Activated CD4-positive, alpha-beta T cell treated with anti-CD3 and anti-CD28 coated beads, Interleukin-2, Interleukin-6, amounts not matched to agents 100 ng/mL and 50 ng/mL, durations not matched to agents 16 hours and 8 hours (primary cell): ENCODE results near the gene ZBTB49.

Source experiments
- DNase-seq: peaks from one replicate; pipeline ENCODE4 v3.0.0-alpha.2; 2020

ZBTB49 gene

DNA sequence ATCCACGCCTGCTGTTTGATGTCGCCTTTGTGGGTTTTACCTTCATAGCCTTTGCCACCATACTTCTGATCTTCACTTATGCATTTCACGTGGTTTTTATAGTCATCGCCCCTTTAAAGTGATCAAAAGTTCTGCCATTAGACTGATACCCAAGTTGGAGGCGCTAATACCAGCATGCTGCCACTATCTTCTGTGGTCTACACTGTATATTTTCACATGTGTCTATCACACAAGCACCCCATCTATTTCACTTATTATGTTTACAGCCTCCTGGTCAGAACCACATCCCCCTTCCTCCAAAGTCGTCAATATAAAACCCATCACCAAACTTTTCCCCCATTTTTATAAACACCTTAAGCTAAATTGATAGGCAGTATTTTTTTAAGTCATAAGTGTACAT lies 8.3 kb upstream of the ZBTB49 start:
- DNase-seq, result no peak

DNA sequence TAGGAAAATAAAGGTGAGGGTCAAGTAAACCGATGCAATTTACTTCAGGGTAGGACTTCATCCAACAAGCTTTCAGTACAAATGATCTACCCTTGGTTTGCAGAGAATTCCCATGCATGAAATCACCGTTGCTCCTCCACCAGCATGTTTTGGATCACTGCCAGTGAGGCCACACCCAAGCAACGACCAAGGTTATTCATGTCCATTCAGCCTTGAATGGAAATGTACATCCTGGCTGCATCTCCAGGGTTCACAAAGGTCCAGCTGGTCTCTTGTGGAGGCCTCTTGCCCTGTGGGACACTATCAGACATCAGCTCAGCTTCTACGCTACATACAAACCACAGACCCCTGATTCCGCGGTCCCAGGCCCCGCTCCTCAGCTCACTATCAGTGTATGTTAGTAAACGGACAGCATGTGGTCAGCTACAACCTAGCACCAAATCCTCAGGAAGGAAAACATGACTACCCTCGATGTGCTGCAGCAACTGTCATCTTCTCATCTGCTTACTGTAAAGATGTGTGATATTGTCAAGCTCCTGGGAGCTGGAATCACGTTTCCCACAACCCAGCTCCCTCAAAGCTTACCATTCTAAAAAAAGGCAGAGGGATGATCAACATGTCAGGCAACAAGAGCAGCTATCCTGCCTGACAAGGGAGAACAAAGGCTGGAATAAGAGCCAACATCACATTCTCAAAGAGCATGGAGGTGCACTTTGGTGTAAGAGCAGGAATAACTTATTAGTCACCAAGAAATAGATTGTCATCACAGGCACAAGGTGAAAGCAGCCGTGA lies 5.0 kb upstream of the ZBTB49 start:
- no peak for DNase-seq

DNA sequence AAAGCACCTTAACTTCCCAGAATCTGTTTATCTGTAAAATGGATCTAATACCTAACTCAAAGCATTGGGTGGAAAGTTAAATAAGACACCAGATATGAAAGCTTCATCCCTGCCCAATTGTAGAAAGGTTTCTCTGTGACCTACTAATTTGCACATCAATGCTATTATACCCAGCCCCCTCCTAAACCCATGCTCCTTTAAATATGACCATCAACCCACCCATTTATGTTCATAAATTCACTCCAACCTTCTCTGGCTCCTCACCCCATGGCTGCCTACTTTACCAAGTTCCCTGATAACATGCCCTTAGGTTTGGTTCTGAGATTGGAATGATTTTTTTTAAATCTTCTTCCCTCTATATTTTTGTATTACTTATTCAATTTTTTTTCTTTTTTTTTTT lies 2.0 kb upstream of the ZBTB49 start:
- DNase-seq, result no peak

DNA sequence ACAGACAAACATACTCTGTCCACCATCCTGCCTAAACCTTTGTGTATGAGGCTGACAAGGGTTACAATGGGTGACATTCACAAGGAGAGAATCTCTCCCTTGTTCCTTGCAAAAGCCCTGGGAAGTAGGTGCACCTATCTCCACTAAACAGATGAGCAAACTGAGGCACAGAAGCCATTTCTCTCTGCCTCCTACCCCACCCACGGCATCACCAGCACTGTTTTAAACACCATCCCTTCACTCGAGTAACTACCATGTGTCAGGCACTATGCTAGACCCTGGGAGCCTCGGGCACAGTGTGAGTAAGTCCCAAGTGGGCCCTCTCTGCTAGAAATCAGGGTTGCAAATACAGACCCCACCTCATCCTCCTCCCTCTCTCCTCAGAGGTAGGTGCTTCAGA lies 996 bp upstream of the ZBTB49 start:
- DNase-seq, result no peak

DNA sequence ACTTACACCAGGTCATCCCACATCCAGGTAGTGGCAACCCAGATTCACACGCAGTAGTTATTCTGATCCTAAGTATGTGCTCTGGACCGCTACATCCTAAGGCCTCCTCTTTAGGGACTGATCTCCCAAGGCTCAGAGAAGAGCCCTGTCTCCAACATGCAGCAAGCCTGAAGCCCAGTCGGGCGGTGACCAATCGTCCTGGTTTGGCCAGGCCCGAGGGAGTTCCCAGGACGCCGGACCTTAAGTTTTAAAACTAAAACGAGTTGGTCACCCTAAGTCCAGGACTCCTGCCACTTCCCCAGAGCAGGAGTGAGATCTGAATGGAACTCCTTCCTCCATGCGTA lies 482 bp upstream of the ZBTB49 start:
- DNase-seq, result no peak

DNA sequence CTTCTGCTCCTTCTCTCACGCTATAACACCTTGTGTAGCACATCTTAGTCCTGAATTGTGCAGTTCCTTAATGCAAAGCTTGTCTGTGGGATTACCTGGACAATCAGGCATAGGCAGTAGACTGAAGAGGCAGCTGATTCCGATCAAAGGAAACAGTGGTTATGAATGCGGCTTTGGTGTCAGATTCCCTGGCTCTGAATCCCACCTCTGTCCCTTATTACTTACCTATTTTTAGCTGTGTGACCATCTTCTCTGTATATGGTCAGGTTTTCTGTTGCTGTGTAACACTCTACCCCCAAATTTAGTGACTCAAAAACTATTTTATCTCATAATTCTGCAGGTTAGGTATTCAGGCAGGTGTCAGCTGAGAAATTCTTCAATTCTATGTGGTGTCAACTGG lies 3.2 kb downstream of the ZBTB49 start:
- no peak for DNase-seq

DNA sequence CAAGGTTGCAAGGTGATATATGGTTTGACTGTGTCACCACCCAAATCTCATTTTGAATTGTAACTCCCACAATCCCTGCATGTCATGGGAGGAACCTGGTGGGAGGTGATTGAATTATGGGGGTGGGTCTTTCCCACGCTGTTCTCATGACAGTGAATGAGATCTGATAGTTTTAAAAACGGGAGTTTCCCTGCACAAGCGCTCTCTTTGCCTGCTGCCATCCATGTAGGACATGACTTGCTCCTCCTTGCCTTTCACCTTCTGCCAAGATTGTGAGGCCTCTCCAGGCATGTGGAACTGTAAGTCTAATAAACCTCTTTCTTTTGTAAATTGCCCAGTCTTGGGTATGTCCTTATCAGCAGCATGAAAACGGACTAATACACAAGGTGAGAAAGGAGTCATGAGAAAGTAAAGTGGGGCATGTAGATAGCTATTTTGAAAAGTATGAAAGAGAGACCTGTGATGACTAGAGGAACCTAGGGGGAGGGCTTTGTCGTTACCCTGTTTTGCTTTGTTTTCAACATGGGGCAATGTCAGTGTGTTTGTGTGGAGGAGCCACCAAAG lies 6.3 kb downstream of the ZBTB49 start:
- no peak for DNase-seq

DNA sequence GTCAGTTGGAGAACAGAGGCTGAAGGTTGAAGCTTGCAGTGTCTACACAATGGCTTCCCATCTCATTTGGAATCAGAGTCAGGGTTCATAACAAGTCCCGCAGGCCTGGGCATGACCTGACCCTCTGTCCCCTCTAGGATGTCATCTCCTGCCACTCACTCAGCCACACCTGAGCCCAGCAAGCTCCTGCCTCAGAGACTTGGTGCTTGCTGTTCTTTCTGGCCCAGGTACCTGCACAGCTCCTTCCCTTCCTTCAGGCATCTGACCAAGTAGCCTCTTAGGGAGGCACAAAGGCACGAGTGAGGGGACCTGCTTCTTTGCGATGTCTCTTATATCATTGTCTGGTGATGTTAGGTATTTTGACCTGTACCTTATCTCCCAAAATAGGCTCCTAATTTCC lies 9.0 kb downstream of the ZBTB49 start:
- no peak for DNase-seq

DNA sequence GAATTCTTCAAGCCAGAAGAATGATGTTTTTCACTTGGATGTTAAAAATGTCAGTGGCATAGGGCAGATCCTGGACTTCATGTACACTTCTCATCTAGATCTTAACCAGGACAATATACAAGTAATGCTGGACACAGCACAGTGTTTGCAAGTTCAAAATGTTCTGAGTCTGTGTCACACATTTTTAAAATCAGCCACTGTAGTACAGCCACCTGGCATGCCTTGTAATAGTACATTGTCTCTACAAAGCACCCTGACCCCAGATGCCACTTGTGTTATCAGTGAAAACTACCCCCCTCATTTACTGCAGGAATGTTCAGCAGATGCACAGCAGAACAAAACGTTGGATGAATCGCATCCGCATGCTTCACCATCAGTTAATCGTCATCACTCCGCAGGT lies 11.9 kb downstream of the ZBTB49 start:
- no peak for DNase-seq

DNA sequence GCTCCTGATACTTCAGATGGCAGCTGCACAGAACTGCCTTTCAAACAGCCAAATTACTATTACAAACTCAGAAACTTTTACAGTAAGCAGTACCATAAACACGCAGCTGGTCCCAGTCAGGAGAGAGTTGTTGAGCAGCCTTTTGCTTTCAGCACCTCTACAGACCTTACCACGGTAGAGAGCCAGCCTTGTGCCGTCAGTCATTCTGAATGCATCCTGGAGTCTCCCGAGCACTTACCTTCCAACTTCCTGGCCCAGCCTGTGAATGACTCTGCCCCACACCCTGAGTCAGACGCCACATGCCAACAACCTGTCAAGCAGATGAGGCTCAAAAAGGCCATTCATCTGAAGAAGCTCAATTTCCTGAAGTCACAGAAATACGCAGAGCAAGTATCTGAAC lies 12.4 kb downstream of the ZBTB49 start:
- no peak for DNase-seq

DNA sequence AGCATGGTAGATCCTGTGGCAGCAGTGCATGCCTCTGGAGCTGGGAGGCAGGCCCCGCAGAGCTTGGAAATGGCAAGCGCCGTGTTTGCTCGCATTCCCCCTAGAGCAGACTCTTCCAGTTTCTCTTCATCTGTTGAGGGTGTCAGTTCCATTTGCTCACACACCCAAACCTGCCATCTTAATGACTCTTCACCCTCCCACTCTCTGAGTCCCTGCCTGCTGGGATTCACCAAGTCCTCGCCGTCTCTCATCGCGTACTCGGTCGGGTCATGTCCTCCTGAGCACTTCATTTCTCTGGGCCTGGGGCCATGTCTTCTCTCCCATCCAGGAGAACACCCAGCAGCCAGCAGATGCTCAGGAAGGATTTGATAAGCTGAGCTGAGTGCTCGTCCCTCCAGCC lies 16.9 kb downstream of the ZBTB49 start:
- no peak for DNase-seq

DNA sequence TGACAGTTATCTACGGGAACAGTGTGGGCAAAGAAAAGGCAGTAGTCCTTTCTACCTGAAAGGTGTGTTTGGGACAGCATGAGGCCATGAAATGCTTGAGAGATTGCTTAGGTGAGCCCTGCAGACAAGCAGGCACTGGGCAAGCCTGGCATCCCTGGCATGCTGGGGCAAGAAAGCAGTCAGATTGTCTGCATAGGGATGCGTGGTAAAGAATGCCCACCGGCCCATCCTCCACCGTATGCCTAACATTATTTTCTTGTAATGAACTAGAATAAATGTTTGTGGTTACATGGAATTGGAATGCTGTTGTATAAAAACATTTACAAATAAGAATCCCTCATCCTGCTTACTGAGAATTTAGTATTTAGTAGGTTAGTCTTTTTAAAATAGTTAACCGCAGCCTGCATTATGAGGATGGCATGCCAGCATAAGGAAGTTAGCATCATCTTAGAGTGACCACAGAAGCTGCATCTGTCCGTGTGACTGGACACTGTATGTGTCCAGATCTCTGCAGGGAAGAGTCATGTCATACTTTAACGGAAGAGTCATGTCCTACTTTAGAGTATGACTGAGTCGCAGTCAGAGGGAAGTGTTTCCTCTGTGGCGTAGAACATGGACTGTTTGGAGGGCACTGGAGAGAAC lies 18.9 kb downstream of the ZBTB49 start:
- DNase-seq, result no peak

DNA sequence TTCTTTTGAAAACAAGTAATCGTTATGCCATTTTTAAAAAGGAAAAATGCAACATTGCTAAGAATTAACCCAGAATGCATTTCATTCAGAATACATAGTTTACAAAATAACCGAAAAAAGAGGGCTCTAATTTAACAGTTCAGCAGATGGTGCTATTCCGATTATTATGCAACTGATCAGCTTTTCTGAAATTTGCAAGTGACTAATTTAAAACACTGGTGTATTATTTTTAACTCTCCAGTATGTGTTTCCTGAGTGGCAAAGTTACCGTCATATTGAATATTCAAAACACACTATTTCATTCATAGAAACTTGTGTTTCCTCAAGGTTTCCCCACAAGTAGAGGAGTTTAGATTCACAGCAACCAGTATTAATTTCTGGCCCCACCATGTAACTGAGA lies 21.1 kb downstream of the ZBTB49 start:
- DNase-seq, result no peak

DNA sequence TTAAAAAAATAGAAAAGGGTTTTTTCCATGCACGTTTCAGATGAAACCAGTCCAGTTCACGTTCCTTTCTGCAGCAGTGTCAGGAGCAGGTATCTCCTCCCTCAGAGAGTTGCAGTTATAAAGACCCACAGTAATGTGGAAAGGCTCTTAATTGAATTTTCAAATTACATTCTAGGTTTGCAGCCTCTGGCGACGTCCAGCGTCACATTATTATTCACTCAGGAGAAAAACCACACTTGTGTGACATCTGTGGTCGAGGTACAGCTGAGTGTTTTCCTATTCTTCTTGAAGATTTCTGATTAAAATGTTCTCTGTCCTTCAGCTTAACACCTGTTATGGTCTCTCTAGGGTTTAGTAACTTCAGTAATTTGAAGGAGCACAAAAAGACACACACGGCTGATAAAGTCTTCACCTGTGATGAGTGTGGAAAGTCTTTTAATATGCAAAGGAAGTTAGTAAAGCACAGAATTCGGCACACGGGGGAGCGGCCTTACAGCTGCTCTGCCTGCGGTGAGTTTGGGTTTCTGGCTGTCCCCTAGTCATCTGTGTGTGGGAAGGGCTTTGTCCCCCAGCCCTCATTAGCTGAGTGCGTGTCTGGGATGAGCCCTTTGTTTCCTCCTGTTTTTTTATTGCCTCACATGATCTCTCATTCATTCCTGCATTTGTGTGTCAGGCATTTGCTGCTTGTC lies 25.6 kb downstream of the ZBTB49 start:
- DNase-seq, result no peak

DNA sequence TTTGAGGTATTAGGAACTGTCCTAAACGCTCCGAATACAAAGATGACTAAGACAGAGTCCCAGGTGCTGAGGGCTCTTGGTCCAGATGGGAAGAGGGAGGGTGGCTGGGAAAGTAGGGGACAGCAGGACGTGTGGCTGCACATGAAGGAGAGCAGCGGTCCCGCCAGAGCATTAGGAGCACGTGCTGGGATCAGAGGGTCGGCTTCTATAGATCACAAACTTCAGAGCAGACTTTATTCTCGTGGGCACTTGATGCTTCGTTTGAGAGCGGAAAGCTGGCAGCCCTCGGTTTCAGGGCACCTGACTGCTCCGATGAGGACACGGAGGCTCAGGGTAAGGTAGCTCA lies 26.1 kb downstream of the ZBTB49 start:
- no peak for DNase-seq

DNA sequence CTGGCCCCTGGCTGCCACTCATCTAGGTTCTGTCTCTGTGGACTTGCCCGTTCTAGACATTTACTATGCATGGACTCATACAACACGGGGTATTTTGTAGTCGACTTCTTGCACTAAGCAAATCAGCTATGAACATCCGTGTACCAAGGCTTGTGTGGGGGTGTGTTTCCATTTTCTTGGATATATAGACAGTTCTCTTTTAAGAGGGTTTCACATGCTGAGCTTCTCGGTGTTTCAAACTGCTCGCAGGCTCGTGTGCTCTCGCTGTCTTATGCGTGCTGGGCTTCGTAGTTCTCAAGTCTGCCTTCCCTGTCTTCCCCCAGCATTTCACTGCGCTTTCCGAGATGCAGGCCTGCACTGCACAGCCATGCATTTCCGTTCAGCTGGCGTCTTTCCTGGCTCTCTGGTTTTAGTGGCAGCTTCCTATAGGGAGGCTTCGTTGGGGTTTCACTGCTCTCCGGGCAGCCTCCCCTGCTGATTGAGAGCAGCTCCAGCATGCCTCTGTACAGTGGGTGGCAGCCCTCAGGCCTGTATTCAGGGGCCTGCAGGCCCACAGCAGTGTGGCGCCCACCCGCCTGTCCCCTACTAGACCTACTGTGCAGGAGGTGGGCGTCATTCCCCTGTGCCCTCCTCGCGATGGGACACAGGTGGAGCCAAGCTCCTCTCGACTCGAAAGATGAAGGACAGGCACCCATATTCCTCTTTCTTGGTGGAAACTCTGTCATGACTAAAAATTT lies 27.6 kb downstream of the ZBTB49 start:
- no peak for DNase-seq

DNA sequence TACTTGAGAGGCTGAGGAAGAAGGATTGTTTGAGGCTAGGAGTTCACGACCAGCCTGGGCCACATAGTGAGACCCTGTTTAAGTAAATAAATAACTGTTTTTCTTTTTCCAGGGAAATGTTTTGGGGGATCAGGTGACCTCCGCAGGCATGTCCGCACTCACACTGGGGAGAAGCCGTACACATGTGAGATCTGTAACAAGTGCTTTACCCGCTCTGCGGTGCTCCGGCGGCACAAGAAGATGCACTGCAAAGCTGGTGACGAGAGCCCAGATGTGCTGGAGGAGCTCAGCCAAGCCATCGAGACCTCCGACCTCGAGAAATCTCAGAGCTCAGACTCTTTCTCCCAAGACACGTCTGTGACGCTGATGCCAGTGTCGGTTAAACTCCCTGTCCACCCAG lies 30.5 kb downstream of the ZBTB49 start:
- no peak for DNase-seq

DNA sequence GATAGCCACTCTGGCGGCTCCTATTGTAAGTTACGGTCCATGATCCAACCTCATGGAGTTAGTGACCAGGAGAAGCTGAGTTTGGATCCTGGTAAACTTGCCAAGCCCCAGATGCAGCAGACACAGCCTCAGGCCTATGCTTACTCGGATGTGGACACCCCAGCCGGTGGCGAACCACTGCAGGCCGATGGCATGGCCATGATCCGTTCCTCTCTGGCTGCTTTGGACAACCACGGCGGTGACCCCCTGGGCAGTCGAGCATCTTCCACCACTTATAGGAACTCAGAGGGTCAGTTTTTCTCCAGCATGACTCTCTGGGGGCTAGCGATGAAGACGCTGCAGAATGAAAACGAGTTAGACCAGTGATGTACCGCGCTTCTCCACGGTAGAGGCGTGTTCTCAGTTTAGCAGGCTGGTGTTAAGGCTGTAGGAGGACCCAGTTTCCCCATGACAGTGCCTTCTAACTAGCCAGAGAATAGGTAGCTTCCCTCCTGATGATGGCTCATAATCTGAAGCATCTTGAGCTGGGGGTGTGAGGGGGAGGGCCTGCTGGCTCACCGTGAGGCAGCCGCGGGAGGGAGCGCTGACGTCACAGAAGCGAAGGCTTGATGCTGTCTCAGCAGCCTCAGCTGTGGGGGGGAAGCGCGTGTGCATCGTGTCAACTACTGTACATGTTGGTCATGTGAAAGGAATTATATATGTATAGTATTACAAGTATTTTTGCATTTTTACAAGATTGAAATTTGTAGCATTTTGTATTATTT lies 31.1 kb downstream of the ZBTB49 start:
- no peak for DNase-seq

DNA sequence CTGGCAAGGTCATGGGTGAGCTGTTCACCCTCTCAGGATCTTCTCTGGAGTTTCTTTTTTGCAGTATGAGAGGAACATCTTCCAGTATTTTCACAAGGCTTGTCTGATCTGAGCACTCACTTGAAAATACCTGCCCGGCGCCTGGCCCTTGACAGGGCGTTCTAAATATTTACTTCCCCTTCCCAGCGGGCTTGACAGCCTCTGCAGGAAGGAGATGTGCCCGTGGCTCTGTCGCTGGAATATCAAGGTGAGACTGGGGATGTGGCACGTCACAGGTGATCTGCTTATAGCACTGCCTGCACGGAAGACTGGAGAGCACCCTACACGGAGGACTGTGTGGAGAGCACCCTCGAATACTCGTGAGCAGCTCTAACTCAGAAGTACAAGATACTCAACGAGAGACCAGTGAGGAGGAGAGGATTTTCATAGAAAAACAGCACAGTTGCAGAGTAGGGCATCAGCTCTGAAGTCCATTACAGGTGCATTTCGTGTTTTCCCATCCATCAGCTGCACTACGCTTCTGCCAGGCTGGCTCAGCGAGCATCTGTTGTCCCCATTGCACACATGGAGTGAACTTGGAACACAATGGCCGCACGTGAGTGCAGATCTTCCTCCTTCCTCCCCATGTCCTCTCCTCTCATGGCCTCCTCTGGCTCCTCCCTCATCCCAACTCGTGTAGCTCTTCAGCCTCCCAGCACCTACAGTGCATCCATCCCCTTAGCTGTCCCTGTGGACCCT lies 32.1 kb downstream of the ZBTB49 start:
- no peak for DNase-seq

DNA sequence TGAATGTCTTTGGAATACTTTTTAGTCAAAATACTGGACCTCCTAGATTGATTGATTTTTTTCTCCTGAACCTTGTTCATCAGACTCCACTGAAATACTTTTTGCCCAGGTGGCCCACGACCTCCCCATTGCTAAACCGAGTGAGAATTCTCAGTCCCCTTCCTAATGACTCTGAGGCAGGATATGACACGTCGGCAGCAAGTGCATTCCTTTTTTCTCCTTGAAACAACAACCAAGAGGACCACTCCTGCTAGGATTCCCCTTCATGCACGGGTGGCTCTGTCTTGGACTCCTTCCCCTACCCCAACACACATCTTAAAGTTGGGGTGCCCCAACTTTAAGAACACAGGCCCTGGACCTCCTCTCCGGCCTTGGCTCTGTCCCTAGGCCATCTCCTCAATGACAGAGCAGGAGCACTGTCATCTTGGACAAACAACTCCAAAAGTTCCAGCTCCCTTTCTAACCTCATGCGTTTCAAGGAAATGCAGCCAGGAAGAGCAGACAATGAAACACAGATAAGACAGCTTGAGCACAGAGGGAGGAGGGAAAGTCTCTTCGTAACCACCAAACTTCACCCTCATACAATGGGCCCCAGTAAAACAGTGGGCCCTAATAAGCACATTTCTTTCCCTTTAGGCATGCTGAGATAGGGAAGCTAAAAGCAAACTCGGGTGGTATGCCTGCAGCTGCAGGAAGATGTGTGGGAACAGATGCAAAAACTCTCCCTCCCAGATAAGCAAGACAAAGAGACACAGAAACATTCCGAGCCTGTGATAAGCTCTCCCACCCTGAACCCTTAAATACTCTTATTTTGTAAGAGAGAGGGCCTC lies 33.9 kb downstream of the ZBTB49 start:
- DNase-seq, result no peak

DNA sequence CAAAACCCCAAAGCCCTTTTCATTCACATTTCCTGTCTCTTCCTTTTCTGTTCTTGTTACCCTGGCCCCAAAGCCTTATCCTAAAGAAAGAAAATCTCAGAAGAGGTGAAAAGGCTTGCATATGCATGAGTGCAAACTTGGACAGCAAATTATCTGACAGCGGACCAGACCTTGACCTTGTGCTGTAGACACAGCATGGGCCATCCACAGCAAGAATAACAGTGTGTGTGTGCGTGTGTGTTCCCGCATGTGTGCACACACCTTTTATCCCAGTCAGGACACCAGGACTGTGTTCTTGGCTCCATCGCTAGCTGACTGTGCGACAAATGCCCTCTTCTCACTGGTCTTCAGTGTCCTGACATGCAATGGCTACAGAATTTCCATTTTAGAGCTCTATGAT lies 35.3 kb downstream of the ZBTB49 start:
- no peak for DNase-seq
